ENCODE results near the gene CRY1. TPM values are rescaled to one million over a fixed set of nuclear protein-coding genes. Genes with fewer than 3 reads are reported as not detected.

Gene CRY1
- total and polyA plus RNA-seq, 9 of the 15 experiments (the other 6 are each of a cell fraction or from before 2014, with no cell fraction given), result 8.7 to 33.3 (median 25.2) TPM

DNA sequence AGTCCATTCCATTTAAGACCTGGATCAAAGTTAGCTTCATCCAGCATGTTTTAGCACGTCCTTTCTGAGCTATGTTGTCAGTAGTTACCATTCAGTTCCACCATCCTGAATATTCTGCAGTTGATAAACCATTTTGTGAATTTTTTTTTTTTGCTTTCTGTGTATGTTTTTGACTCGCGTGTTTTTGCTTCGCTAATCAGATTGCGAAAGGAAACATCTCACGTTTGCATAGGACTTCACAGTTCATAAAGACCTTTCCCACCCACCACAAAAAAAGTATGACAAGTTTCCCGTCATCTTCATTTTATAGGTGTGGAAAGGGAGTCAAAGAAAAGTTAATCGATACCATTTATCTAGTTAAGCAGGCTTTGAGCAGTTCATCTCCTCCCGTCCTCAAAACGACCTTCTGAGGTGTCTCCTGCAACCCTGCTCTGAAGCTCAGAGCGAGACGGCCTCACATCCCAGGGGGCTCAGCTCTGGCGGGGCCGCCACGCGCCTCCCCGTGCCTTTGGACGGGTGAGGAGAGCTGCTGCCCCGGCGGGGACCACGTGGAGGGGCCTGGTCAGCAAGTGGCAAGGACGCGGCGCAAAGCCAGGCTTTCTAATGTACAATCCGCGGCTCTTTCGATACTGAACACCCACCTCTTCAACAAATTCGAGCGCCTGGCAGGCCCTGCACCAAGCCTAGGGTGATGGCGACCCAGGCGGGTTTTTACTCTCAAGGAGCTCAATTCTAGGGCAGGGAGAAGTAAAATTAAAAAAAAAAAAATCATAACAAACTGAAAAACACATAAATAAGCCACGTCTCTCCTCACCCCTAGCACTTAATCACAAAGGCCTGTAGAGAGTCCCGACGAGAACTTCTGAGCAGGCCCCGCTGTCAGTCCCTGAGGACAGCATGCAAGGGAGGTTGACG is 138.6 kb downstream of the CRY1 start (continued):
- TF ChIP-seq, protein P1, sequence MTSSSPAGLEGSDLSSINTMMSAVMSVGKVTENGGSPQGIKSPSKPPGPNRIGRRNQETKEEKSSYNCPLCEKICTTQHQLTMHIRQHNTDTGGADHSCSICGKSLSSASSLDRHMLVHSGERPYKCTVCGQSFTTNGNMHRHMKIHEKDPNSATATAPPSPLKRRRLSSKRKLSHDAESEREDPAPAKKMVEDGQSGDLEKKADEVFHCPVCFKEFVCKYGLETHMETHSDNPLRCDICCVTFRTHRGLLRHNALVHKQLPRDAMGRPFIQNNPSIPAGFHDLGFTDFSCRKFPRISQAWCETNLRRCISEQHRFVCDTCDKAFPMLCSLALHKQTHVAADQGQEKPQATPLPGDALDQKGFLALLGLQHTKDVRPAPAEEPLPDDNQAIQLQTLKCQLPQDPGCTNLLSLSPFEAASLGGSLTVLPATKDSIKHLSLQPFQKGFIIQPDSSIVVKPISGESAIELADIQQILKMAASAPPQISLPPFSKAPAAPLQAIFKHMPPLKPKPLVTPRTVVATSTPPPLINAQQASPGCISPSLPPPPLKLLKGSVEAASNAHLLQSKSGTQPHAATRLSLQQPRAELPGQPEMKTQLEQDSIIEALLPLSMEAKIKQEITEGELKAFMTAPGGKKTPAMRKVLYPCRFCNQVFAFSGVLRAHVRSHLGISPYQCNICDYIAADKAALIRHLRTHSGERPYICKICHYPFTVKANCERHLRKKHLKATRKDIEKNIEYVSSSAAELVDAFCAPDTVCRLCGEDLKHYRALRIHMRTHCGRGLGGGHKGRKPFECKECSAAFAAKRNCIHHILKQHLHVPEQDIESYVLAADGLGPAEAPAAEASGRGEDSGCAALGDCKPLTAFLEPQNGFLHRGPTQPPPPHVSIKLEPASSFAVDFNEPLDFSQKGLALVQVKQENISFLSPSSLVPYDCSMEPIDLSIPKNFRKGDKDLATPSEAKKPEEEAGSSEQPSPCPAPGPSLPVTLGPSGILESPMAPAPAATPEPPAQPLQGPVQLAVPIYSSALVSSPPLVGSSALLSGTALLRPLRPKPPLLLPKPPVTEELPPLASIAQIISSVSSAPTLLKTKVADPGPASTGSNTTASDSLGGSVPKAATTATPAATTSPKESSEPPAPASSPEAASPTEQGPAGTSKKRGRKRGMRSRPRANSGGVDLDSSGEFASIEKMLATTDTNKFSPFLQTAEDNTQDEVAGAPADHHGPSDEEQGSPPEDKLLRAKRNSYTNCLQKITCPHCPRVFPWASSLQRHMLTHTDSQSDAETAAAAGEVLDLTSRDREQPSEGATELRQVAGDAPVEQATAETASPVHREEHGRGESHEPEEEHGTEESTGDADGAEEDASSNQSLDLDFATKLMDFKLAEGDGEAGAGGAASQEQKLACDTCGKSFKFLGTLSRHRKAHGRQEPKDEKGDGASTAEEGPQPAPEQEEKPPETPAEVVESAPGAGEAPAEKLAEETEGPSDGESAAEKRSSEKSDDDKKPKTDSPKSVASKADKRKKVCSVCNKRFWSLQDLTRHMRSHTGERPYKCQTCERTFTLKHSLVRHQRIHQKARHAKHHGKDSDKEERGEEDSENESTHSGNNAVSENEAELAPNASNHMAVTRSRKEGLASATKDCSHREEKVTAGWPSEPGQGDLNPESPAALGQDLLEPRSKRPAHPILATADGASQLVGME (CRISPR knock-in tag; IDR thresholded peaks at IDR 0.05), result no peak
- peak; percentile 56 for TF ChIP-seq MAFG (tag; conservative IDR thresholded peaks at IDR 0.05)
- peak; percentile 36; the same call in 1 of the 2 replicates for TF ChIP-seq SMARCE1 (IDR thresholded peaks at IDR 0.05)
- TF ChIP-seq, protein P2, sequence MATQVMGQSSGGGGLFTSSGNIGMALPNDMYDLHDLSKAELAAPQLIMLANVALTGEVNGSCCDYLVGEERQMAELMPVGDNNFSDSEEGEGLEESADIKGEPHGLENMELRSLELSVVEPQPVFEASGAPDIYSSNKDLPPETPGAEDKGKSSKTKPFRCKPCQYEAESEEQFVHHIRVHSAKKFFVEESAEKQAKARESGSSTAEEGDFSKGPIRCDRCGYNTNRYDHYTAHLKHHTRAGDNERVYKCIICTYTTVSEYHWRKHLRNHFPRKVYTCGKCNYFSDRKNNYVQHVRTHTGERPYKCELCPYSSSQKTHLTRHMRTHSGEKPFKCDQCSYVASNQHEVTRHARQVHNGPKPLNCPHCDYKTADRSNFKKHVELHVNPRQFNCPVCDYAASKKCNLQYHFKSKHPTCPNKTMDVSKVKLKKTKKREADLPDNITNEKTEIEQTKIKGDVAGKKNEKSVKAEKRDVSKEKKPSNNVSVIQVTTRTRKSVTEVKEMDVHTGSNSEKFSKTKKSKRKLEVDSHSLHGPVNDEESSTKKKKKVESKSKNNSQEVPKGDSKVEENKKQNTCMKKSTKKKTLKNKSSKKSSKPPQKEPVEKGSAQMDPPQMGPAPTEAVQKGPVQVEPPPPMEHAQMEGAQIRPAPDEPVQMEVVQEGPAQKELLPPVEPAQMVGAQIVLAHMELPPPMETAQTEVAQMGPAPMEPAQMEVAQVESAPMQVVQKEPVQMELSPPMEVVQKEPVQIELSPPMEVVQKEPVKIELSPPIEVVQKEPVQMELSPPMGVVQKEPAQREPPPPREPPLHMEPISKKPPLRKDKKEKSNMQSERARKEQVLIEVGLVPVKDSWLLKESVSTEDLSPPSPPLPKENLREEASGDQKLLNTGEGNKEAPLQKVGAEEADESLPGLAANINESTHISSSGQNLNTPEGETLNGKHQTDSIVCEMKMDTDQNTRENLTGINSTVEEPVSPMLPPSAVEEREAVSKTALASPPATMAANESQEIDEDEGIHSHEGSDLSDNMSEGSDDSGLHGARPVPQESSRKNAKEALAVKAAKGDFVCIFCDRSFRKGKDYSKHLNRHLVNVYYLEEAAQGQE (IDR thresholded peaks at IDR 0.05; ENCODE audit: borderline replicate concordance), result no peak
- TF ChIP-seq, protein P2 (CRISPR knock-in tag; IDR thresholded peaks at IDR 0.05; ENCODE audit: low read depth), result no peak
- TF ChIP-seq FIP1L1 (IDR thresholded peaks at IDR 0.05; ENCODE audit: low read depth, low read length, poor library complexity, severe bottlenecking), result no peak
- no peak for TF ChIP-seq NR2C2 (CRISPR knock-in tag; IDR thresholded peaks at IDR 0.05)
- TF ChIP-seq NR2C2 (tag; IDR thresholded peaks at IDR 0.05), result peak; percentile 36; the same call in 1 of the 2 replicates
- TF ChIP-seq ZNF146 (CRISPR knock-in tag; IDR thresholded peaks at IDR 0.05; ENCODE audit: unreplicated experiment), result no peak

Data from K562 (cell line).